ENCODE measurements around the gene ADCY2. TPM values are rescaled to one million over a fixed set of nuclear protein-coding genes. Genes with fewer than 3 reads are reported as not detected.

ADCY2 gene
- polyA plus RNA-seq, 1 experiment = not detected

DNA sequence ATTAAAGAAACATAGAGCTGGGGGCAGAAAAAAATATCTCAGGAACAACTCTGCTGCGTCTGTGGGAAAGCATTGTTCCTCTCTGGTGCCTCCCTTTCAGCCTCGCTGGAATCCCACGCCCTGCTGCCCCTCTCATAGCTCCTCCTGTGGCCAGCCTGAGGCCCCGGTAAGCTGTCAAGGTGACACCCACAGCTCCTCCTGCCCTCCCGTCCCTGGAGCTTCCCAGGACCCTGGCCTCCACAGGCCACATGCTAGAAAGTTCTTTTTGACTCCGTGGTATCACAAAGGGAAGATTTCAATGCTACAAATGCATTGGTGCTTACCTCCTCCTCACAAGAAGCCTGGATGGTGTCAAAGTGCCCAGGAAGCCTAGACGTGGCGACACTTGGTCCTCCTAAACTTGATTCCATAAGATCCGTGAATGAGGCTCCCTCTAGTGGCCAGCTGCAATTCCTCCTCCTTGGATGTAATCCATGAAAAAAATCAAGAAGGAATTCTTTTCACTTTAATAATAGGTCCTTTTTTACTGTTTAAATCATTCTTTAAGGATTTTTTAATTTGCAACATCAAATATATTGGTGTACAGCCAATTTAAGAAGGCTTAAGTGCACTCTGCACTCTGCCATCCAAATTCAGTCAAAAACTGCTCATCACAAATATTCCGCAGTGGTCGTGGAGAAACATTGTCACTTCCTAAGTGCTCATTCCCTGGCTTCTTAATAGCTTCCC lies 350.1 kb downstream of the ADCY2 start:
- TF ChIP-seq, protein P1, sequence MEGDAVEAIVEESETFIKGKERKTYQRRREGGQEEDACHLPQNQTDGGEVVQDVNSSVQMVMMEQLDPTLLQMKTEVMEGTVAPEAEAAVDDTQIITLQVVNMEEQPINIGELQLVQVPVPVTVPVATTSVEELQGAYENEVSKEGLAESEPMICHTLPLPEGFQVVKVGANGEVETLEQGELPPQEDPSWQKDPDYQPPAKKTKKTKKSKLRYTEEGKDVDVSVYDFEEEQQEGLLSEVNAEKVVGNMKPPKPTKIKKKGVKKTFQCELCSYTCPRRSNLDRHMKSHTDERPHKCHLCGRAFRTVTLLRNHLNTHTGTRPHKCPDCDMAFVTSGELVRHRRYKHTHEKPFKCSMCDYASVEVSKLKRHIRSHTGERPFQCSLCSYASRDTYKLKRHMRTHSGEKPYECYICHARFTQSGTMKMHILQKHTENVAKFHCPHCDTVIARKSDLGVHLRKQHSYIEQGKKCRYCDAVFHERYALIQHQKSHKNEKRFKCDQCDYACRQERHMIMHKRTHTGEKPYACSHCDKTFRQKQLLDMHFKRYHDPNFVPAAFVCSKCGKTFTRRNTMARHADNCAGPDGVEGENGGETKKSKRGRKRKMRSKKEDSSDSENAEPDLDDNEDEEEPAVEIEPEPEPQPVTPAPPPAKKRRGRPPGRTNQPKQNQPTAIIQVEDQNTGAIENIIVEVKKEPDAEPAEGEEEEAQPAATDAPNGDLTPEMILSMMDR (IDR thresholded peaks at IDR 0.05; ENCODE audit: low read depth, low read length) = peak; percentile 86
- POLR2A ChIA-PET = no interaction called here
- peak; percentile 15 for DNase-seq (ENCODE audit: low read depth, low spot score)
- Histone ChIP-seq H3K27ac (ENCODE audit: low read depth, low read length) (no peak overlapping the region), H3K9me3 (ENCODE audit: control insufficient read depth, insufficient read depth, low read length) (no peaks in the 10 kb centered on the region), H3K4me3 (ENCODE audit: low read depth, low read length) (no peak overlapping the region), H3K27me3 (ENCODE audit: control insufficient read depth, insufficient read depth, low read length) (no peaks in the 10 kb centered on the region)
- CTCF ChIA-PET = interaction anchor here (0.6 to 2.1 kb wide), 11 partner anchors 9 to 981 kb away, joined by 3 to 18 read pairs (median 4); no protein-coding TSS in a partner anchor

DNA sequence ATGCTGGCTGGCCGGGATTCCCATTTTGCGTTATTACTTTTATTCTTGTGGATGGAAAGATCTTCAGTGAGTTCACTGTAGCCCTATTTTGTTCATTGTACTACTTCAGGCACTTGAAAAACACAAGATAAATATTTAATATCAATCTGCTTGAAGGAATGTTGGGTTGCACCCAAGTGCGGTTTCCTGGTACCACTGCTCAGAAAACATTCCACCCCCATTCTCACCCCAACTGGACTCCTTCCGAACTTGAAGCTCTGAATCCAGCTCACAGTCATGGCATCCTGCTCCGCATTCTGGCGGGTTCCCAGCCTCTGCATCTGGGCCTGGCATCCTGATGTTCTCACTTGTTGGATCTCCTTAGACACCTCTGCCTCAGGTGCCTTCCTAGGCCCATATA lies 351.8 kb downstream of the ADCY2 start:
- CTCF ChIA-PET = interaction anchor here (0.6 kb wide), 1 partner anchor 688 kb away, joined by 3 read pairs; no protein-coding TSS in a partner anchor
- TF ChIP-seq, protein P1 (IDR thresholded peaks at IDR 0.05; ENCODE audit: low read depth, low read length) = no peak
- POLR2A ChIA-PET = no interaction called here
- Histone ChIP-seq H3K4me3 (ENCODE audit: low read depth, low read length) (no peak overlapping the region), H3K9me3 (ENCODE audit: control insufficient read depth, insufficient read depth, low read length) (no peaks in the 10 kb centered on the region), H3K27ac (ENCODE audit: low read depth, low read length) (no peak overlapping the region), H3K27me3 (ENCODE audit: control insufficient read depth, insufficient read depth, low read length) (no peaks in the 10 kb centered on the region)
- DNase-seq (ENCODE audit: low read depth, low spot score) = no peak

DNA sequence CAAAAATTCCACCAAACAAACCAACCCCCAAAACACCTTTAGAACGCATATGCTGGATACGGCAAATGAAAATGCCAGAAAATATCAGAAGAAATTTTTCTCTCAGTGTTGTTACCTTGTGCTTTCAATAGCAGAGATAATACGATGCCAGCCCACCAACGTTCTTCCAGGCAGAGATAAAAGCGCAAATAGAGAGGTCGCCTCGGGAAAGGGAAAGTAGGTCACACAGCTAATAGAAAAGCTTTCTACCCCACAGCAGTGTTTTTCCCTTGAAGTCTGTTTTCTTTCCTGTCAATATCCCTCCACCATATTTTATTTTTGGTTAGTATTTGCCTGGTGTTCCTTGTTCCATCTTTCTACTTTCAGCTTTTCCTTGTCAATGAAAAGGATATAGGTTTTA lies 353.7 kb downstream of the ADCY2 start:
- DNase-seq (ENCODE audit: low read depth, low spot score) = no peak
- no peaks in the 10 kb centered on the region for H3K9me3 ChIP-seq (ENCODE audit: control insufficient read depth, insufficient read depth, low read length)
- ChIA-PET CTCF (no interaction called here), POLR2A (no interaction called here)
- no peak overlapping the region for H3K4me3 ChIP-seq (ENCODE audit: low read depth, low read length)
- no peak overlapping the region for H3K27ac ChIP-seq (ENCODE audit: low read depth, low read length)
- no peaks in the 10 kb centered on the region for H3K27me3 ChIP-seq (ENCODE audit: control insufficient read depth, insufficient read depth, low read length)
- TF ChIP-seq, protein P1 (IDR thresholded peaks at IDR 0.05; ENCODE audit: low read depth, low read length) = no peak

DNA sequence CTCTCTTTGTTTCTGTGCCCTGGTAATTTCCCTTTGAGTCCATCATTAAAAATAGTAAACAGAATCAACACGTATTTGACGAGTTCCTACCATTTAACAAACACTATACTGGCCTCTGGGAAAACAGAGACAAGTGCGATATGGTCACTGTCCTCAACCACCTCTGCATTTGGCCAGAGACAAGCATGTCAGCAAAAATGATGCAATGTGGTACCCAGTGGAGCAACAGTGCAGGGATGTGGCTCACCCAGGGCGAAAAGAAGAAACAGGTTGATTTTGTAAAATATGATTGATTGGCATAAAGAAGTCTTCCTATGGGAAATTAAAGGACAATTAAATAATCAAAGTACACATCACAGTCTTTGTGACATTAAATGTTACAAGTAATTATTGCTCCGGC lies 355.9 kb downstream of the ADCY2 start:
- POLR2A ChIA-PET = no interaction called here
- Histone ChIP-seq H3K27ac (ENCODE audit: low read depth, low read length) (no peak overlapping the region), H3K4me3 (ENCODE audit: low read depth, low read length) (no peak overlapping the region), H3K9me3 (ENCODE audit: control insufficient read depth, insufficient read depth, low read length) (no peaks in the 10 kb centered on the region; the same call in 1 of the 2 replicates), H3K27me3 (ENCODE audit: control insufficient read depth, insufficient read depth, low read length) (no peaks in the 10 kb centered on the region)
- TF ChIP-seq, protein P1 (IDR thresholded peaks at IDR 0.05; ENCODE audit: low read depth, low read length) = no peak
- CTCF ChIA-PET = interaction anchor here (1.6 kb wide), 1 partner anchor 987 kb away, joined by 3 read pairs; no protein-coding TSS in a partner anchor
- no peak for DNase-seq (ENCODE audit: low read depth, low spot score)

DNA sequence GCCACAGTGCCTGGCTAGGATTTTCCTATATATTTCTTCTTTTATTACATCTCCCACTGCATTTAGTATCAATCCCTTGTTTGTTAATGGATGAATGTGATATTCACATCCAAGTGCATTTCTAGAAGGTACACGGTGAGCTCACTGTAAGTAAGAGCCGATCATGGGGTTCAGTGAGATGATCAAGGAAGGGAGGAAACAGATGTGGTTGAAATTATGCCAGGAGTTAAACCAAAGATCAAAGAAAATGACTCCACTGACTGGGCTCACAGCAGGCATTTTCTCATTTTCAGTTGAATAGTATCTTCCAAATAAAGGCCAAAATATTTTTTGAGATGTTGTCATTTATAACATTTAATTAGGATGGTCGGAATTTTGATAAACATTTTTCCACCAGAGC lies 357.2 kb downstream of the ADCY2 start:
- H3K4me3 ChIP-seq (ENCODE audit: low read depth, low read length) = no peak overlapping the region
- H3K9me3 ChIP-seq (ENCODE audit: control insufficient read depth, insufficient read depth, low read length) = no peaks in the 10 kb centered on the region; the same call in none of the 2 replicates
- ChIA-PET POLR2A (no interaction called here), CTCF (interaction anchor here (1.6 kb wide), 1 partner anchor 988 kb away, joined by 3 read pairs; no protein-coding TSS in a partner anchor)
- no peak overlapping the region for H3K27ac ChIP-seq (ENCODE audit: low read depth, low read length)
- TF ChIP-seq, protein P1 (IDR thresholded peaks at IDR 0.05; ENCODE audit: low read depth, low read length) = no peak
- no peak for DNase-seq (ENCODE audit: low read depth, low spot score)
- H3K27me3 ChIP-seq (ENCODE audit: control insufficient read depth, insufficient read depth, low read length) = no peaks in the 10 kb centered on the region
